Activated B cell treated with CpG ODN at 0.5 μM for 24 hours (primary cell): ENCODE data around the gene MTNR1B. TPM values are rescaled to one million over a fixed set of nuclear protein-coding genes. Genes with fewer than 3 reads are reported as not detected.

Experiments used
- ATAC-seq: fragments of 200-7000 bp; cut with Tn5 transposase; one replicate; pipeline ENCODE4 v1.10.0; 2021; ENCODE audit warnings: low read depth, mild to moderate bottlenecking, moderate library complexity
- CTCF ChIA-PET: fragments of 350-600 bp; sonication (Branson Sonifier 250); formaldehyde crosslinking; loops from one replicate; lab custom pipeline; 2021; ENCODE audit warnings: antibody characterized with exemption; lab: Charles Lee
- POLR2A ChIA-PET: fragments of 350-600 bp; sonication (Branson Sonifier 250); formaldehyde crosslinking; loops from one replicate; lab custom pipeline; 2021; ENCODE audit warnings: antibody characterized with exemption; lab: Charles Lee
- DNase-seq: peaks from one replicate; pipeline ENCODE4 v3.0.0; 2022
- H3K27ac Mint-ChIP-seq: one replicate; pipeline ENCODE4 v1.8.0; 2020; ENCODE audit warnings: mixed read lengths
- H3K27me3 Mint-ChIP-seq: one replicate; pipeline ENCODE4 v1.8.0; 2021; ENCODE audit warnings: mixed read lengths
- H3K36me3 Mint-ChIP-seq: one replicate; pipeline ENCODE4 v1.8.0; 2021; ENCODE audit warnings: low read depth, mixed read lengths
- H3K4me1 Mint-ChIP-seq: one replicate; pipeline ENCODE4 v1.8.0; 2021; ENCODE audit warnings: mixed read lengths
- H3K4me3 Mint-ChIP-seq: one replicate; pipeline ENCODE4 v1.8.0; 2020; ENCODE audit warnings: mild to moderate bottlenecking, mixed read lengths
- H3K9me3 Mint-ChIP-seq: one replicate; pipeline ENCODE4 v1.8.0; 2020; ENCODE audit warnings: mixed read lengths
- CTCF ChIP-seq: fragments of 200-600 bp; IDR thresholded peaks from one replicate; pipeline ENCODE4 v1.8.0; 2022; ENCODE audit warnings: antibody characterized with exemption, mild to moderate bottlenecking
- intact Hi-C: fragments of 100-400 bp; cut with micrococcal nuclease; formaldehyde crosslinking; loops from one replicate; pipeline ENCODE4 v1.15.1; 2024
- total RNA-seq: library from RNA; stranded (reverse); gene quantifications from 2 replicates; pipeline ENCODE4 v1.2.3, GENCODE V29; 2022

Gene MTNR1B
- total RNA-seq, 1 donor from 2014 or later, result not detected

GRCh38 chr11:92931746-92932422 lies 37.6 kb upstream of the MTNR1B start:
- TF ChIP-seq CTCF, result no peak
- ATAC-seq, result no peak
- no peak for DNase-seq
- POLR2A ChIA-PET, result no interaction called here
- Mint-ChIP-seq H3K9me3 (no peaks in the 10 kb centered on the region), H3K27ac (no peak overlapping the region), H3K4me3 (no peak overlapping the region), H3K36me3 (no peaks in the 10 kb centered on the region), H3K27me3 (no peaks in the 10 kb centered on the region), H3K4me1 (no peaks in the 10 kb centered on the region)
- CTCF ChIA-PET, result no interaction called here
- intact Hi-C loops, result no loop called here

GRCh38 chr11:92939305-92939704 lies 30.1 kb upstream of the MTNR1B start:
- Mint-ChIP-seq H3K27ac (no peak overlapping the region), H3K4me1 (no peaks in the 10 kb centered on the region), H3K27me3 (peaks cover 8% of the 10 kb centered on the region), H3K9me3 (peaks cover 3% of the 10 kb centered on the region), H3K36me3 (no peaks in the 10 kb centered on the region), H3K4me3 (no peak overlapping the region)
- TF ChIP-seq CTCF, result no peak
- no peak for DNase-seq
- POLR2A ChIA-PET, result no interaction called here
- ATAC-seq, result no peak
- CTCF ChIA-PET, result no interaction called here
- intact Hi-C loops, result no loop called here

- H3K36me3 Mint-ChIP-seq, result no peaks in the 10 kb centered on the region
- intact Hi-C loops, result loop anchor here (1.0 kb wide), 1 partner anchor 710 kb away; no protein-coding TSS in a partner anchor
- POLR2A ChIA-PET, result no interaction called here
- H3K4me1 Mint-ChIP-seq, result no peaks in the 10 kb centered on the region
- DNase-seq (no peak), ATAC-seq (no peak)
- peaks cover 8% of the 10 kb centered on the region for H3K27me3 Mint-ChIP-seq
- H3K27ac Mint-ChIP-seq, result no peak overlapping the region
- H3K4me3 Mint-ChIP-seq, result no peak overlapping the region
- TF ChIP-seq CTCF, result no peak
- CTCF ChIA-PET, result interaction anchor here (1.1 to 2.4 kb wide), 3 partner anchors 11 to 292 kb away, joined by 3 to 14 read pairs (median 3); no protein-coding TSS in a partner anchor
- peaks cover 6% of the 10 kb centered on the region for H3K9me3 Mint-ChIP-seq
These were observed 27.5 kb upstream of the MTNR1B start for GRCh38 chr11:92941676-92942571.

- TF ChIP-seq CTCF, result no peak
- no peak overlapping the region for H3K27ac Mint-ChIP-seq
- intact Hi-C loops, result no loop called here
- H3K9me3 Mint-ChIP-seq, result peaks cover 20% of the 10 kb centered on the region
- H3K4me1 Mint-ChIP-seq, result no peaks in the 10 kb centered on the region
- no peaks in the 10 kb centered on the region for H3K36me3 Mint-ChIP-seq
- H3K4me3 Mint-ChIP-seq, result no peak overlapping the region
- no peak for DNase-seq
- ChIA-PET POLR2A (no interaction called here), CTCF (interaction anchor here (0.6 kb wide), 1 partner anchor 9 kb away, joined by 3 read pairs; no protein-coding TSS in a partner anchor)
- no peak for ATAC-seq
- H3K27me3 Mint-ChIP-seq, result peaks cover 4% of the 10 kb centered on the region
These were observed 22.7 kb upstream of the MTNR1B start for GRCh38 chr11:92946707-92947106.

GRCh38 chr11:92948116-92948515 lies 21.3 kb upstream of the MTNR1B start:
- TF ChIP-seq CTCF, result no peak
- ATAC-seq (no peak), DNase-seq (no peak)
- POLR2A ChIA-PET, result no interaction called here
- Mint-ChIP-seq H3K36me3 (no peaks in the 10 kb centered on the region), H3K9me3 (peaks cover 20% of the 10 kb centered on the region), H3K27ac (no peak overlapping the region), H3K4me3 (no peak overlapping the region), H3K4me1 (no peaks in the 10 kb centered on the region), H3K27me3 (no peaks in the 10 kb centered on the region)
- intact Hi-C loops, result no loop called here
- CTCF ChIA-PET, result no interaction called here
